Fibroblast of pulmonary artery (primary cell): ENCODE data around the gene ANG.
"Not testable (repeated sequence)": the region's sequence is repeated elsewhere in the genome, so short reads cannot be mapped to it uniquely, and the experiment has no call there.

ENCODE experiments used
- DNase-seq: peaks from one replicate; pipeline ENCODE4 v3.0.0-alpha.2; 2010; ENCODE audit warnings: low read depth
- H3K4me3 ChIP-seq: replicated peaks from 2 replicates; pipeline ENCODE4 v1.5.1; 2011; ENCODE audit warnings: low read depth, mild to moderate bottlenecking, control low read depth, low read length, moderate library complexity
- TF ChIP-seq, protein P1 (sequence below): IDR thresholded peaks from 2 replicates; pipeline ENCODE4 v1.5.1; 2011; ENCODE audit warnings: mild to moderate bottlenecking, control low read depth, low read length, inconsistent platforms; ENCODE audit errors: missing control alignments

The ANG gene

GRCh38 chr14:20732477-20732876, 43.9 kb downstream of the ANG start:
- DNase-seq, result no peak
- TF ChIP-seq, protein P1, sequence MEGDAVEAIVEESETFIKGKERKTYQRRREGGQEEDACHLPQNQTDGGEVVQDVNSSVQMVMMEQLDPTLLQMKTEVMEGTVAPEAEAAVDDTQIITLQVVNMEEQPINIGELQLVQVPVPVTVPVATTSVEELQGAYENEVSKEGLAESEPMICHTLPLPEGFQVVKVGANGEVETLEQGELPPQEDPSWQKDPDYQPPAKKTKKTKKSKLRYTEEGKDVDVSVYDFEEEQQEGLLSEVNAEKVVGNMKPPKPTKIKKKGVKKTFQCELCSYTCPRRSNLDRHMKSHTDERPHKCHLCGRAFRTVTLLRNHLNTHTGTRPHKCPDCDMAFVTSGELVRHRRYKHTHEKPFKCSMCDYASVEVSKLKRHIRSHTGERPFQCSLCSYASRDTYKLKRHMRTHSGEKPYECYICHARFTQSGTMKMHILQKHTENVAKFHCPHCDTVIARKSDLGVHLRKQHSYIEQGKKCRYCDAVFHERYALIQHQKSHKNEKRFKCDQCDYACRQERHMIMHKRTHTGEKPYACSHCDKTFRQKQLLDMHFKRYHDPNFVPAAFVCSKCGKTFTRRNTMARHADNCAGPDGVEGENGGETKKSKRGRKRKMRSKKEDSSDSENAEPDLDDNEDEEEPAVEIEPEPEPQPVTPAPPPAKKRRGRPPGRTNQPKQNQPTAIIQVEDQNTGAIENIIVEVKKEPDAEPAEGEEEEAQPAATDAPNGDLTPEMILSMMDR, result no peak
- no peak overlapping the region for H3K4me3 ChIP-seq

DNA sequence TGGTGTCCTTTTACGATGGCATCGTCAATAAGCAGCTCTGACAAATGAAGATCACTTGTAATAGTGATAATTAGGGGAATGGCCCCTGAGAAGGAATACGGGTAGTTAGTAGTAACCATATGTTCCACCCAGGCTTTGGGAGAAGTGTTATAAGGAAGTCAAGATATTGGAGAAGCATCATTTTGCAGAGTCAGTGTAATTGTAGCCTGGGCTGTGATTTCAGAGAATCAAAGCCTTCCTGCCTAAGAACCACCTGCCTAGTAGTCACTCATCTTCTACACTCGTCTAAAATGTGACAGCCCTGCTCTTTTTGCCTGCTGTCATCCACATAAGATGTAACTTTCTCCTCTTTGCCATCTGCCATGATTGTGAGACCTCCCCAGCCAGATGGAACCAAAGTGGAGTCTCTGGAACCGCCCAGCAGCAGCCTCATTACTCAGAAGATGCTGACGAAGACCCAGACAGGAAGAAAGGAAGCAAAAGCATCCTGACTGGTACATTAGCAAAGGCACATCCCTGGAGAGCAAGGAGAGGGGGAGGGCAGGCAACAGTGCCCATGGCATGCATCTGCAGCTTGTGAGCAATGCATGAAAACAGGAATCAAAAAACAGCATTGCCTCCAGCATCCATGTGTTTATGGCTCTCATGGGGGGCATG, 44.5 kb downstream of the ANG start:
- TF ChIP-seq, protein P1, result no peak
- DNase-seq, result no peak
- H3K4me3 ChIP-seq, result no peak overlapping the region

GRCh38 chr14:20733684-20734429, 45.3 kb downstream of the ANG start:
- no peak overlapping the region for H3K4me3 ChIP-seq

GRCh38 chr14:20734430-20734806, 45.9 kb downstream of the ANG start:
- H3K4me3 ChIP-seq, result no peak overlapping the region
- TF ChIP-seq, protein P1, result no peak
- DNase-seq, result no peak

More at GRCh38 chr14:20733684-20734429, 45.3 kb downstream of the ANG start:
- TF ChIP-seq, protein P1, result no peak
- DNase-seq, result no peak

DNA sequence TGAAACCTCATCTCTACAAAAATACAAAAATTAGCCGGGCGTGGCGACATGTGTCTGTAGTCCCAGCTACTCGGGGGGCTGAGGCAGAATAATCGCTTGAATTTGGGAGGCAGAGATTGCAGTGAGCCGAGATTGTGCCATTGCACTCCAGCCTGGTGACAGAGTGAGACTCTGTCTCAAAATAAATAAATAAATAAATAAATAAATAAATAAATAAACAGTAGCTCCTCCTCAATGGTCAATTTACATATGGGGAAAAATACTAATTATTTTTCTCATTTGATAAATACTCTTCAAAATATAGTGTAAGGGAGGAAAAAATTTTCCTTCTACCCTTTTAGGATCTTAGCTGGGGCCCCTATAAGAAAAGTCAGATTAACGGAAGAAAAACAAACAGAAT, 49.7 kb downstream of the ANG start:
- H3K4me3 ChIP-seq, DNase-seq: not testable (repeated sequence)

DNA sequence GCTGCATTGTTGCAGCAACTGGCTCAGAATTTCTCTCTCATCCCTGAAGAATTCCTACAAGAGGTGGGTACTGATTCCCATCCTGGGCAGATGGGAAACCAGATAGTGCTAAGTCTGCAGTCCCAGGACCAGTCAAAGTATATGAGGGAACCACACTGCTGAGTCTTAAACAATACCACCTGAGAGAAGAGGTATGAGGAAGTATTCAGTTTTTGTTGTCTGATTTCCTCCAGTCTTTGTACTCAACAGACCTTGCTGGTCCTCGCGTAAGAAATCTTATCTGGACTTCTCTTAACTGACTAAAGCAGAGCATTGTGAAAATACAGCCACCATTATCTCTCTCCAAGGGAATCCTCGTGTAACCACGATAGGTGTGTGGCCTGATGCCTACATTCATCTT, 53.6 kb downstream of the ANG start:
- no peak overlapping the region for H3K4me3 ChIP-seq
- no peak for DNase-seq
- TF ChIP-seq, protein P1, result no peak

DNA sequence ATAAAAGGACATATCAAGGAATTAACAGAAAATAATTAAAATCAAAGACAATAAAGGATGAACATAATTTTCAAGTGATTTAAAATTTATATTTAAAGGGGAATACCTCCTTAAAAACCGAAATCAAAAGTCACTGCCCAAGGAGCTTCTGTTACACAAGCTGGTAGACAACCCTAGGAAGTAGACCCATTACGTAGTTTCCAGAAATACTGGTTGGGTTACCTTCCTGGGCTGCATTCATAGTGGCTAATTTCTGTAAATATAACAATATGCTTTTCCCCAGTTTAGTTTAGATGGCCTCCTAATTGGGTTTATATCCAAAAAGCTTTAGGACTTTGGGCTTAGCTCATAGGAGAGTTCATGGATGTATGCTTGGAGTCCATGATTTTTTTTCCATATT, 55.0 kb downstream of the ANG start:
- TF ChIP-seq, protein P1, result no peak

More for the DNA sequence above, 55.0 kb downstream of the ANG start:
- DNase-seq, result no peak
- H3K4me3 ChIP-seq, result no peak overlapping the region
